Loucy (cell line): ENCODE measurements around the gene MFSD6.

Source experiments
- EZH2phosphoT487 ChIP-seq: fragments of 200-600 bp; IDR thresholded peaks from 2 replicates; pipeline ENCODE4 v1.6.1; 2018; ENCODE audit warnings: antibody characterized with exemption, mild to moderate bottlenecking, moderate library complexity, borderline replicate concordance
- TF ChIP-seq, protein P1 (sequence below): fragments of 200-600 bp; sonication (generic); conservative IDR thresholded peaks from 2 replicates; pipeline ENCODE4 v1.5.1; 2014; ENCODE audit warnings: mild to moderate bottlenecking, antibody characterized with exemption, low read length

DNA sequence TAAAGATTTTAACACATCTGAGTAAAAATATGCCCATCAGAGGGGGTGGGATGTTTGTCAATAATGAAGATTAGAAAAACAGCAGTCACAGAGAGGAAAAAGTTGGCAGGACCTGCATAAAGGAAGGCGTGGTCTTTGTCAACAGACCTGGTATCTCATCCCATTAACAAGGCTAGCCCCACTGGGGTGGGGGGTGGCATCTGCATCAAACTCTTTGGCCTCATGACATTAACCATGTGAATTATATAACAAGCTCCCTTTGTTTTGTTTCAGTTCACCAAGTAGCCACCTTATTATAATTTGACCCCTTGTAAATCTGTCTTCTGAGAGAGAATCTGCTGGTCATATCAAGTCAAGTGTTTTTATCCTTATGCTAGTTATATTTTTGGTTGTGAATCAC is 97.5 kb downstream of the MFSD6 start:
- TF ChIP-seq, protein P1, sequence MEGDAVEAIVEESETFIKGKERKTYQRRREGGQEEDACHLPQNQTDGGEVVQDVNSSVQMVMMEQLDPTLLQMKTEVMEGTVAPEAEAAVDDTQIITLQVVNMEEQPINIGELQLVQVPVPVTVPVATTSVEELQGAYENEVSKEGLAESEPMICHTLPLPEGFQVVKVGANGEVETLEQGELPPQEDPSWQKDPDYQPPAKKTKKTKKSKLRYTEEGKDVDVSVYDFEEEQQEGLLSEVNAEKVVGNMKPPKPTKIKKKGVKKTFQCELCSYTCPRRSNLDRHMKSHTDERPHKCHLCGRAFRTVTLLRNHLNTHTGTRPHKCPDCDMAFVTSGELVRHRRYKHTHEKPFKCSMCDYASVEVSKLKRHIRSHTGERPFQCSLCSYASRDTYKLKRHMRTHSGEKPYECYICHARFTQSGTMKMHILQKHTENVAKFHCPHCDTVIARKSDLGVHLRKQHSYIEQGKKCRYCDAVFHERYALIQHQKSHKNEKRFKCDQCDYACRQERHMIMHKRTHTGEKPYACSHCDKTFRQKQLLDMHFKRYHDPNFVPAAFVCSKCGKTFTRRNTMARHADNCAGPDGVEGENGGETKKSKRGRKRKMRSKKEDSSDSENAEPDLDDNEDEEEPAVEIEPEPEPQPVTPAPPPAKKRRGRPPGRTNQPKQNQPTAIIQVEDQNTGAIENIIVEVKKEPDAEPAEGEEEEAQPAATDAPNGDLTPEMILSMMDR = no peak
- no peak for TF ChIP-seq EZH2phosphoT487
